HG03280 (cell line): ENCODE data around the gene VAPB.
A peak's percentile ranks its signal among the peaks of the same experiment; 100 is the strongest.

Experiments
- ATAC-seq: cut with Tn5 transposase; IDR thresholded peaks from one replicate; pipeline ENCODE4 v1.9.1; 2021; ENCODE audit warnings: mild to moderate bottlenecking, moderate library complexity; ENCODE audit not compliant: unreplicated experiment

The VAPB gene

GRCh38 chr20:58433759-58434158, 44.7 kb downstream of the VAPB start:
- ATAC-seq, result no peak

GRCh38 chr20:58434326-58434725, 45.3 kb downstream of the VAPB start:
- ATAC-seq, result no peak

GRCh38 chr20:58435237-58435636, 46.2 kb downstream of the VAPB start:
- ATAC-seq, result no peak

GRCh38 chr20:58436868-58437645, 48.0 kb downstream of the VAPB start:
- no peak for ATAC-seq

- ATAC-seq, result no peak
These were observed 50.2 kb downstream of the VAPB start for GRCh38 chr20:58438970-58439808.

- ATAC-seq, result no peak
These were observed 51.2 kb downstream of the VAPB start for GRCh38 chr20:58440021-58440767.

- ATAC-seq, result no peak
These were observed 52.7 kb downstream of the VAPB start for GRCh38 chr20:58441723-58442122.

GRCh38 chr20:58444746-58445255, 55.8 kb downstream of the VAPB start:
- no peak for ATAC-seq

GRCh38 chr20:58446264-58446959, 57.4 kb downstream of the VAPB start:
- no peak for ATAC-seq

GRCh38 chr20:58446960-58447265, 57.9 kb downstream of the VAPB start:
- no peak for ATAC-seq

GRCh38 chr20:58447511-58448391, 58.7 kb downstream of the VAPB start:
- ATAC-seq, result no peak

- no peak for ATAC-seq
These were observed 59.9 kb downstream of the VAPB start for GRCh38 chr20:58448958-58449357.

- peak; percentile 10 for ATAC-seq
These were observed 60.7 kb downstream of the VAPB start for GRCh38 chr20:58449681-58450221.

- peak; percentile 61 for ATAC-seq
These were observed 61.2 kb downstream of the VAPB start for GRCh38 chr20:58450254-58450653.

- no peak for ATAC-seq
These were observed 63.7 kb downstream of the VAPB start for GRCh38 chr20:58452667-58453255.

GRCh38 chr20:58453391-58453790, 64.4 kb downstream of the VAPB start:
- ATAC-seq, result no peak

GRCh38 chr20:58454460-58454859, 65.4 kb downstream of the VAPB start:
- no peak for ATAC-seq

GRCh38 chr20:58457083-58457695, 68.2 kb downstream of the VAPB start:
- no peak for ATAC-seq
